Right kidney (tissue), 1 donor: ENCODE measurements around the gene FNDC3B.

Experiments
- DNase-seq: peaks from one replicate; pipeline ENCODE4 v3.0.0-alpha.2; 2016

FNDC3B gene

DNA sequence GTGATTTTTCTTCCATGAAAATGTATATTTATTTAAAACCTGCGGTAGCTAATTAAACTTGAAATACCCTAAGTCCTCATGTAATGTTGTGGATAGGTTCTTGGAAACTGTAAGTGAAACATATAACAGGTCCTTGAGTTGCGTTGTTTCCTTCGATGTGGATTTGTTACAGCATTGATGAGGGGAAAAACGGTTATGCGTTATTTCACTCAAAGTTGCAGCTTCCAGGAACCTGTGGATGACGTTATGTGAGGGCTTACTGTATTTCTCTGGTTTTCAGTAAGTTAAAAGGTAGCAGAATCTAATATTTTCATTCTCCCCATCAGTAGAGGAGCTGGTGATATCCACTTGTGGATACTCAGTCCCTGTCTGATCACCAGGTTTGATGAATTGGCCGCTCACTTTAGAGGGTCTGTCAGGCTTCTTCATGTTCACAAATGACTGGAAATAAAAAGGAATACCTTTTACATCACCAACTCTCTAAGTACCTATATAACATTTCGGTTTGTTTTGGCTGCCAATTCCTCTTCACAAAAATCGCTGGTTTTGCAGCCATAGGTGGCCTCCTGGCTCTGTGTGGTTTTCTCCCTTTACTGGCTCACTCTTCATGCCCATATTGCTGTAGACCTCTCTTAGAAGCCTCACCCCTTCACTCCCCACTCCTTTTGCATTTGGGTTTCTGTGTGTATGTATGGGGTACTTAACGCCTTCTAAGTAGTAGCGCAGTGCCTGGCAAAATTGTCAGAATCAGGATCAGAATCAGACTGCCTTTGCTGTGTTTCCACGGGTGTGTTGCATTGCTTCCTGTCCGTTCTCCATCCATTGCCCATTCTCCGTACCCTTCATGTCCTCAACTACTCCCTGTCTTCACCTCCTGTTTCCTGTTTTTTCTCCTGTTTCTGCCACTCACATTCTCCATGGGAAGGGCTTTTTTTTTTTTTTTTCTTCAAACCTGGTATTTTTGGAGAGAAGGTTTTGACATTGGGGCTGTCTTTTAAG, 112.6 kb downstream of the FNDC3B start:
- DNase-seq, result no peak

DNA sequence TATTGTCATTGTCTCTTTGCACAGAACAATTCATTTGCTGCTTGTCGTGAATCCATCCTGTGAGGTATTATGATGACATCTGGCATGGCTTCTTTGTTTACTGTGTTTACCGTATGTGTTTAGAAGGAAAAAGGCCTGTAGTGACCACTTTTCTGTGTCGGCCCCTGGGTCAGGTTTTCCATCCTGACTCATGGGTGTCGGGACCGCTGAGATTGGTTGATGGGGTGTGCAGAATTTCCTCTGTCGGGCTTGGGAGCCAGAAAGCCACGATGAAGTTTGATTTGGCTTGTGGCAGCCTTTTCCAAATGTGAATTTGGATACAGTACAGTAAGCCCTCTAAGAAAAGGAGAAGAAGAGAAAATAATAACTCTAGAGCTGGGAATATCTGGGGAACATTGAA, 113.5 kb downstream of the FNDC3B start:
- no peak for DNase-seq

DNA sequence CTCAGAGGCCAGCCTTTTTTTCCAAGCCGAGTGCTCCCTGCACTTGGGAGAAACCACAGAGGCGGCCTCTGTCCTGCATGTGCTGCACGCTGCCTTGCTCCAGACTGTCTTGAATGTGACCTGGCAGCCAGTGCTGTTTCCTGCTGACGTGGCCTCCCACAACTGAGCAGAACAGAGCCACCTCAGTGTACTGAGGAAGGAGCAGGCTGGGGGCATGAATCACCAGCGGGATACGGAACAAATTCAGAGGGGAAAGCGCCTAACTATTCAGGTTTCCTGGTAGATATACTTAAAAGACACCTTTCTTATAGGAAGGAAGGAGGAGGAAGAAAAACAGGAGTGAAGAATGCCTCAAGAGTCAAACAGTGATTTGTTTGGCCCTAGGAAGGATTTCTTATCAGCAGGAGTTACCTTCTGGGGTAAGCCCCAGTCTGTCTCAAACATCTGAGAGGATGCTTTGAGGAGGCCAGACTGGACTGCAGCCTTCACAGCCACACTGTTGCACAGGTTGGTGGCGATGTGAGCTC, 114.0 kb downstream of the FNDC3B start:
- DNase-seq, result peak; percentile 59

DNA sequence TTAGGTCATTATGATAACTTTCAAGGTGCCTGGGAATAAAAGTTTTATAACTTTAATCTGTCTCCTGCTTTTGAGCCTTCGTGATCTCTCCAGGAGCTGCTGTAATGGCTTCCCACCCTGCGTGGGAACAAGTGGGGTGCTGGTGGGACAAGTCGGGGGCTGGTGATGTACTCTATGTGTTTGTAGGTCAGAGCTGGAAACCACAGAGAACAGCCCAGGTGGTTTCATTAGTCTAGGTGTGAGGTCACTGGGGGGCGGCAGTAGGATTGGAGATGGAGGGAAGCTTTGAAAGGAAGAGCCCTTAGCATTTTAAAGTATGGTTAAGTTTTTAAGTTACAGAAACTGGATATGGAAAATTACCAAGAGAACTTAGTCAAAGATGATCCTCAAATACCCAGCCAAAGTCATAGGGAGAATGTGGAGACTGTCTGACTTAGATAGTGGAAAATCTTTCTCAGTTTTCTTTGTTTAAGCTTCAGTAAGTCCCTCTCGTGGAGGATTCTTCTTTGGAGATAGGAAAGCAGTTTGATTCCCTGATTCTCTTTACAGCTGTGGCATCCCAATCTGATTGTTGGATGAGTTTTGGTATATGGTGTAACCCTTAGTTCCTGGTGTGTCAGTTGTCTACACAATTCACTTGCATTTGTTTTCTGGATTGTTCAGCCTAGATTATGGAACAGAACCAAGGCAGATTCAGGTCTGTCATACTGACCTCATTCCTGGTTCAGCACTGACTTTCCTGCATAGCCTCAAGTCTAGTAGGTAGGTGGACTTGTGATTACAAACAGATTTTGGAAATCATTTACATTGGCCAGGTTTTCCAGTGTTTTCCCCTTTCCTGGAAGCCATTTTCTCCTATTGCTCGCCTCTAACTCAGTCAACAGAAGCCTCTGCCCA, 115.6 kb downstream of the FNDC3B start:
- no peak for DNase-seq

DNA sequence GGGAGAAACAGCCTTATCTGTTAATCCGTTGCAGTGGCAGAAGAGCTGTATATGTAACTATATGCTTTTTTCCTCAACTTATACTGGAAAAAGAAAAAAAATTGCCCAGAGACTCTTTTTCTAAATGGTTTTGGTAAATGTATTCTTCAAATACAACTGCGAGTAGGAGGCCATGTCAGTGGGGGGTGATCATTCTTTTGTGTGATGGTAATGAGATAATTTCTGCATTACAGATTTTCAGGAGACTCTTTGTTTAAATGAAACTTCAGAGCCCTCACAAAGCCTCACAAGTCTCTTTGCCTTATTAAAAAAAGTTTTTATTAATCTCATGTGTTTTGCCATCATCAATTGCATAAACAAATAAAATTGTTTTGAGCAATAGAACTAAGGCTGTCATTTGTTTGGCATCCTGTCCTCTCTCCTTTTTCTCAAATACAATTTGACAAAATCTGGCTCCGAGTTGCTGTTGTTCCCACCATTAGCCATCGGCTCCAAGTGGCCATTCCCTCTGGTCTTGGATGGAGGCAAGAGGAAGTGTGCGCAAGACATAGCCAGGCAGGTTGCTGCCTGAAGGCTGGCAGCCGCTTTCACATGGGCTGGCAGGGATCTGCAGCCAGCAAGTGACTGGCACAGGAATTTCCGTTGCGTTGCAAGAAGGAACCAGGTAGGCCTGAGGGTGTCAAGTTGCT, 116.7 kb downstream of the FNDC3B start:
- DNase-seq, result no peak

DNA sequence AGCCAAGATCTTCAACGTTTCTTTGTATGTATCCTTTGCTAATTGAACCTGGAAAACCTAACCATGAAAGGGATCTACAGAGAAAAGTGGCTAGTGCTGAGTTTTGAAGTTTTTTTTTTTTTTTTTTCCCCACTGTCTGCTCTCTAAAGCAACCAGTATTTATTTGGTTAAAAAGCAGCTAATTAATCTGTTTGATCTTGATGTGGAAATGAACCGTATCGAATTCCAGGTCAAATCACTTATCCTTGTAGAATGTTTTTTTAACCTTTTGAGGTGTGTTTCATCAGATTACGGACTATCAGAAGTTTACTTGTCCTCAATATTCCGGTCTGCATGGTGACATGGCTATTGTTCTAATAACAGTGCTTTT, 117.2 kb downstream of the FNDC3B start:
- DNase-seq, result no peak

DNA sequence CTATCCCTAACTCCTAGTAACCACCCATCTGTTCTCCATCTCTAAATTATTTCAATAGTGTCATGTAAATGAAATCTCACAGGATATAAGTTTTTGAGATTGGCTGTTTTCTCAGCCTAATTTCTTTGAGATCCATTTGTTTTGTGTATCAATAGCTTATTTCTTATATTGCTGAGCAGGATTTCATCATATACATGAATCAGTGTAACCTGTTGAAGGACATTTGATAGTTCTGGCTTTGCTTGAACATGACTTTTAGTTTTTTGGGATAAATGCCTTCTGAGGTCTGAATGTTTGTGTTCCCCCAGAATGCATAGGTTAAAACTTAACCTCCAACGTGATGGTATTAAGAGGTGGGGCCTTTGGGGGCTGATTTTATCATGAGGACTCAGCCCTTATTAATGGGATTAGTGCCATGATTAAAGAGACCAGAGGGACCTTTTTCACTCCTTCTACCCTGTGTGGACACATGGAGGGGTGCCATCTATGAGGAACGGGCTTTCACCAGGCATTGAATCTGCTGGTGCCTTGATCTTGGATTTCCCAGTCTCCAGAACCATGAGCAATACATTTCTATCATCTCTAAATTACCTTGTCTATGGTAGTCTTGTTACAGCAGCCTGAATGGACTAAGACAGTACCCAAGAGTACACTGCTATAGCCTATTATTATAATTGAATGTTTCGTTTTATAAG, 118.3 kb downstream of the FNDC3B start:
- no peak for DNase-seq

DNA sequence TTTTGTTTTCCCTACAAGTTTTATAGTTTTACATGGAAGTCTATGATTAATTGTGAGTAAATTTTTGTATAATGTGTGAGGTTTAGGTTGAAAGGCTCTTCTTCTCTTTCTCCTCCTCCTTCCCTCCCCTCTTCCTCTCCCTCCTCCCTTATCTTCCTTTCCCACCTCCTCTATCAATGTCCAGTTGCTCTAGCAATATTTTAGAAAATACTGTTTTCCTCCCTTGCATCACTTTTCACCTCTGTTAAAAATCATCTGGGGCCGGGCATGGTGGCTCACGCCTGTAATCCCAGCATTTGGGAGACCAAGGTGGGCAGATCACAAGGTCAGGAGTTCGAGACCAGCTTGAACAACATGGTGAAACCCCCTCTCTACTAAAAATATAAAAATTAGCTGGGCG, 119.4 kb downstream of the FNDC3B start:
- DNase-seq, result no peak

DNA sequence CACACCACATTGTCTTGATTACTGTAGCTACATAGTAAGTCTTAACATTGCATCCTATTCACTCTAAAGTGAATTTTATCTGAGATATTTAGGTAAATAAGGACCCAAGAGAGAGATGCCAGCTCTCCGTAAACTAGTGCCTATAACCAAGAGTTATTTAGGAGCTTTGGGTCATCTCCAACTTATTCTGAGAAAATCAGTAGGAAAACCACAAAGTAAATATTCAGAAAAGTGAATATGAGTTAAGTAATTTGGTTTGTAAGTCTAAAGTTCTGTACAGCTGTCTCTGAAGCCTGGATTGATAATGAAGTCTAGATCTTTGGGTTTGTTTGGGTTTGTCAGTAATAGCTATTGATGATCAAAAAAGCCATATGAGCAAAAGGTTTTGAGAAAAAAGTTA, 120.0 kb downstream of the FNDC3B start:
- DNase-seq, result no peak

DNA sequence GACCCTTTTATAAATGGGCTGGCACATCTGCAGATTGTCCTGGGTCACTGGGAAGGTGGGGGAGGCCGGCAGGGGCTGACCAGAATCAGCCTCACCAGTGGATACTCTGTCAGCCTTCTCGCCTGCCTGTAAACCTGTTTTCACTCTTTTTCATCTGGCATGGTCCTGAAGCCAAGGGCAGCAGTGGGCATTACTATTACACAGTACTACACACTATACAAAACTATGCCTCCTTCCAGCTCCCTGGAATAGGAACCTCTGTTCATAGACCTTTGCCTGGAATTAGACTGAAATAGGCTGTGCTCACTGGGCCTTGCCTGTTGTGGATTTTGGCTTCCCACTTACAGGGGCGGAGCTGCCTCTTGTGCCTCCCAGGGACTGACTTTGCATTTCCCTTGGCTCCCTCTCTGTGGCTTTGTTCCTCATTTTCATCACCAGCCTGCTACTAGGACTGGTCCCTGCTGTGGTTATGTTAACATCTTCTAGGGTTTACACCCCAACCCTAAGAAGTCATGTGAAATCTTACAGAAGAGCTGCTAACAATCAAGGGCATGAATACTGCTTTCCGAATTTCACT, 120.7 kb downstream of the FNDC3B start:
- DNase-seq, result no peak

DNA sequence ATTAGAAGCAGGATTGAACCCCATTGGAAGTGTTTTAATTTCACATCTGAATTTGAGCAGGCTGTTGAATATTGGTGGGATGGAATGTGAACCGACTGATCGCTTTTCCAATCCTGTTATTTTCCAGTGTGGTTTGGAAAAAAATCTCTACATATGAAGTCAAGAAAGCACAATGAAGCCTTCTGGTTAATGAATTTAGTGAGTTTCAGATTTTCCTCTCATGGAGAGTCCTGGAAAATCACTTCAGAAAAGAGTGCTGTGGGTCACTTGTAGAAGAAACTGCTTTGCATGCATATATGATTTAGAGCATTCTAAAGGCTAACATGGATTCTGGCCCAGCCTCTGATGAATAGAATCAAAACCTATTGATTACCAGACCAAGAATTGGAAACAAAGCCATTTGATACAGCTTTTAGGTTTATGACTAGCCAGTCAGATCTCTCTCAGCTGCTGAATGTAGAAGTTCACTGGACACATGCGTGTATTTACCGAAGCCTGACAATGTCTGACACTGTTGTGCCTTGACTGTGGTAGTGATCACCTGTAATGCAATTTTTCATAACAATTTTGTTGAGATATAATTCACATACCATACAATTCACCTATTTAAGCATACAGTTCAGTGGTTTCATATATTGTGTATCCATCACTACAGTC, 121.9 kb downstream of the FNDC3B start:
- no peak for DNase-seq

DNA sequence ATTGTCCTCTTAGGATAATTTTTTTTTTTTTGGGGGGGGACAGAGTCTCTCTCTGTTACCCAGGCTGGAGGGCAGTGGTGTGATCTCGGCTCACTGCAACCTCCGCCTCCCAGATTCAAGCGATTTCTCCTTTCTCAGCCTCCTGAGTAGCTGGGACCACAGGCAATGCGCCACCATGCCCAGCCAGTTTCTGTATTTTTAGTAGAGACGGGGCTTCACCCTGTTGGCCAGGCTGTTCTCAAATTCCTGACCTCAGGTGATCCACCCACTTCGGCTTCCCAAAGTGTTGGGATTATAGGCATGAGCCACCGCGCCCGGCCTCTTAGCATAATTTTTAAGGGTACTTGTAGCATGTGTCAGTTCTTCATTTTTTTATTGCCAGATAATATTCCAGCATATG, 122.6 kb downstream of the FNDC3B start:
- no peak for DNase-seq

DNA sequence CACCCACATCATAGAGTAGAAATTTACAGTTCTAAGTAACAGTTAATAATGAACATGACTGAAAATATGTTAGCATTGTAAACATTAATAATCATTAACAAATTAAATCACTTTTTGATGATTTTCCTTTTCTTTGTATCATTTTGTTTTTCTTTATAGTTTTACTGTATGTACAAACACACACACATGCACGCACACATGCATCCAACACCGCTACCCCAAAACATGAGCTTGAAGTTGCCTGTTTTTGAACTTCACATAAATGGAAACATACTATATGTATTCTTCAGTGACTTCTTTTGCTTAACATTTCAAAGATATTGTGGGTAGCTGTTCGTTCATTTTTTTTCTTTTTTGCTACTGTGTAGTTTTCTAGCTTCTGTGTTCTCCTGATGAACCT, 123.9 kb downstream of the FNDC3B start:
- no peak for DNase-seq

DNA sequence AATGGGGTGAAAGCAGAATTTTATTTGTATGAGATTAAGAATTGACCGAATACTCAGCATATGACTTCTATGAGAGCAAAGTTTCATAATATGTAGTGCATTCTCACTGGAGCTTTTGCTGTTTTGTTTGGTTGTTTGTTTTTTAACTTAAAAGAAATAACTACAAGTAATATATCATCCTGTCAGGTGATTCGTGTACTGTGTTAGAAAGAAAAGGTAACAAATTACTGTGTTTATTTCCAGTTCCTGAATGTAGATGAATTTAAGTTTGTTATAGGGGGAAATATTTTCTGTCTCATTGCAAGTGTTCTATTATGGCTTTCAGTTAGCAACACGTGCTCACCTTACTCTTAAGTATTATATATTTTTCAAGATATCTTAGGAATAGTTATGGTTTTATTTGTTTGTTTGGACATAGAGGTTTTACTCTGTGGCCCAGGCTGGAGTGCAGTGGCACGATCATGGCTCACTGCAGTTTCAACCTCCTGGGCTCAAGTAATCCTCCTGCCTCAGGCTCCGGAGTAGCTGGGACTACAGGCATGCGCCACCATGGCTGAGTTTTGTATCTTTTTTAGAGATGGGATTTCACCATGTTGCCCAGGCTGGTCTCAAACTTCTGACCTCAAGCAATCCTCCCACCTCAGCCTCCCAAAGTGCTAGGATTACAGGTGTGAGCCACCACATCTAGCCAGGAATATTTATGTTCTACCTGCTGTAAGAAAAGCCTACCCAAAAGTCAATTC, 125.4 kb downstream of the FNDC3B start:
- DNase-seq, result no peak

DNA sequence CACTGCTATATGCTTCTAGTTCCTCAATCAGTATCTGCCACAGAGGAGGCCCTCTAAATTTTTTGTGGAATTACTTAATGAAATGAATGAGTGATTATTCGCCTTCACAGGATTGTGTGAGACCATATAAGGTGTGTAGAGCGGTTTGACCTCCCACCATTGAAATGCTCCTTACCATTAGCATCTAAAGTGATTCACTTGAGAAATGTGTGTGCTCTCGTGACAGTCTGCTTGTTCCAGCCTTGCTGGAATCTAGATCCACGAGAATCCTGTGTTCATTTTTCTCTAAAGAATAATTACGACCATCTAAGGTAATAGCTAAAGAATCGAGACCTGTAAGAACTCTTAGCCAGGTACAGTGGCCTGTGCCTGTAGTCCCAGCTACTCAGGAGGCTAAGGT, 126.9 kb downstream of the FNDC3B start:
- DNase-seq, result no peak

DNA sequence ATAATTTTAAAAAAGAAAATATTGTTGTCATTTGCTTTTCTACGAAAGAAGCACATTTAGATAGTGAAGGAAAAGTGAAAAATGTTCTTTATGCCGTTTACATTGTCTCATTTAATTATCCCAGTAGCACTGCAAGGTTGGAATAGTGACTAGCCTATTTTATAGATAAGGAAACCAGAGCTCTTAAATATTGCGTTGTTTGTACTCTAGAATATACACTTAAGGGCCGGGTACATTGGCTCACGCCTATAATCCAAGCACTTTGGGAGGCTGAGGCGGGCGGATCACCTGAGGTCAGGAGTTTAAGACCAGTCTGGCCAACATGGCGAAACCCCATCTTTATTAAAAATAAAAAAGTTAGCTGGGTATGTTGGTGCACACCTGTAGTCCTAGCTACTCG, 127.5 kb downstream of the FNDC3B start:
- DNase-seq, result no peak

DNA sequence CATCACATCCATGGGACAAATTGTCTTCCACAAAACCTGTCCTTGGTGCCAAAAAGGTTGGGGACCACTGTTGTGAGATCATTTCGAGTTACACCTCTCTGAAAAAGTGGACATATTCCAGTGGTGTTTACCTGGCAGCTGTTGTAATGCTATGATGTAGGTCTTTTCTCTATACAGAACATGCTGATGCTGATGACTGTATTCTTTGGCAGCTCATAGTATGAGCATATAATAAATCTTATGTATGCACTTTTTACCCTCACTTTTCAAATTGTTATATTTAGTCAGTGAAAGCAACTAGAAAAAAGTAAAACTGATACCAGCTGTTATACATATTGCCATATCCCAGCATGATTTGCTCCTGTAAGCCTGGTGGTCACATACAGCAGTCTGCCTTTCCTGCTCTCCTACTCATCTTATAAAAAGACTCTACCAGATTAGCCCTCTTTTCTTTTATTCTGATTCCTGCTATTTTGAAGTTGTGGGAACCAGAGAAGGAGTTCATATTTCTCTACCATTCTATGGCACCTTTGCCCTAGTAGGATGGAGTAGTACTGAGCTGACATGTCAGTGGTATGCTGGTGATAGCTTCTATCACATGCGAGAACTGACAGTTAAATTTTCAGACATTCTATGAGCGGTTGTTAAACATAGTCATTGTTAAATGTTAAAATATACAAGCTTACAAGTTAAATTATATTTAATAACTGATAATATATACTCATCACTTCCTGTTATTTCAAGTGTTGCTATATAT, 128.7 kb downstream of the FNDC3B start:
- DNase-seq, result no peak

DNA sequence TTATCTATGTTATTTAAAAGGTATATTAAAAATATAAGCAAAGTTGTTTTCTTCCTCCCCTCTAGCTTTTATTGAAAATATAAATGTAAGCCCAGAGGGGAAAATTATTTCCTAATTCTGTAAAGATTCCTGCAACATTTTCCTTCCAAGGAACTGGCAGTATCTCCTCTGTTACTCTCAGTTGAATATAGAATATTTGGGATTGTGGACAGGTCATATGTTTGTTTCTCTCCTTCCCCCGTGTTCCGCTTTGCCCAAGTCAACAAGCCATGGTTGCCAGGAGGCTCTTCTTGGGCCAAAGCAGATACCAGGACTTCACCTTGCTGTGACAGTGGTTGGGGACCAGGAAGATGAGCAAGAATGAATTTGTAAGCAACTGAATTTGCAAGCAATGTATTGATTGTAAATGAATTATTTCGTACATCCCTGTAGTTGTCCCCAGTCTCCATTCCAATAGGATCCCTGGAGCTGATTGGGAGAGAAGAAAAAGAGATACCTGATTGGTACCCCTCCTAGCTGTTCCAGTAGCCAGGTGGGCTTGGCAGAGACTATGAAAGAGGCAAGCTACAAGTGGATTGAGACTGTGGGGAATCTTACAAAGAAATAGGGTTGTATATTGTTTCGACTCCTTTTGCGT, 130.8 kb downstream of the FNDC3B start:
- DNase-seq, result no peak

DNA sequence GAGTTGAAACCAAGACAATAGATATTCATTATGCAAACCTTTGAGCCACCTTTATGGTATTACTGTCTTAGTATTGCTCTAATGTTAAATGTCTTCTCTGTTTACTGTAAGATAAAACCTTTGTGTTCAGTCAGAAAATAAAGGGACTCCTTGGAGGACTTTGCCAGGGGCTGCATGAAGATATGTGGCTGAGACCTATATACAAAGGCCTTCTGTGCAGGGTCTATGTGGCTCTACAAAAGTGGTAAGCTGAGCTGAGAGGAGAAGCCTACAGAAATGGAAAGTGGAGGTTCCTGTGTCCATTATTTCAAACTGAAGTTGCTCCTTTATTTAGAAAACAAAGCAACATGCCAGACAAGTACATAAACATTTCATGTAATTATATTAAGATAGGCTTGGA, 131.5 kb downstream of the FNDC3B start:
- no peak for DNase-seq
